ENCODE results near the gene NPAS2.

The NPAS2 gene

GRCh38 chr2:100903534-100904258 lies 83.8 kb downstream of the NPAS2 start:
- no peak for DNase-seq (ENCODE audit: extremely low read depth in 1 of 2, low read depth in 1 of 2)

GRCh38 chr2:100905132-100905805 lies 85.3 kb downstream of the NPAS2 start:
- no peak for DNase-seq (ENCODE audit: extremely low read depth in 1 of 2, low read depth in 1 of 2)

GRCh38 chr2:100906131-100906530 lies 86.2 kb downstream of the NPAS2 start:
- DNase-seq (ENCODE audit: extremely low read depth in 1 of 2, low read depth in 1 of 2): no peak

GRCh38 chr2:100906679-100907078 lies 86.7 kb downstream of the NPAS2 start:
- DNase-seq (ENCODE audit: extremely low read depth in 1 of 2, low read depth in 1 of 2): no peak

- DNase-seq (ENCODE audit: extremely low read depth in 1 of 2, low read depth in 1 of 2): no peak
These were observed 87.9 kb downstream of the NPAS2 start for GRCh38 chr2:100907832-100908231.

- no peak for DNase-seq (ENCODE audit: extremely low read depth in 1 of 2, low read depth in 1 of 2)
These were observed 89.7 kb downstream of the NPAS2 start for GRCh38 chr2:100909534-100910081.

GRCh38 chr2:100910111-100910510 lies 90.2 kb downstream of the NPAS2 start:
- DNase-seq (ENCODE audit: extremely low read depth in 1 of 2, low read depth in 1 of 2): no peak

GRCh38 chr2:100919316-100919715 lies 99.4 kb downstream of the NPAS2 start:
- DNase-seq (ENCODE audit: extremely low read depth in 1 of 2, low read depth in 1 of 2): no peak

- no peak for DNase-seq (ENCODE audit: extremely low read depth in 1 of 2, low read depth in 1 of 2)
These were observed 101.8 kb downstream of the NPAS2 start for GRCh38 chr2:100921685-100922161.

GRCh38 chr2:100923461-100924060 lies 103.6 kb downstream of the NPAS2 start:
- DNase-seq (ENCODE audit: extremely low read depth in 1 of 2, low read depth in 1 of 2): no peak

- no peak for DNase-seq (ENCODE audit: extremely low read depth in 1 of 2, low read depth in 1 of 2)
These were observed 104.2 kb downstream of the NPAS2 start for GRCh38 chr2:100924122-100924519.

GRCh38 chr2:100924520-100925451 lies 104.8 kb downstream of the NPAS2 start:
- no peak for DNase-seq (ENCODE audit: extremely low read depth in 1 of 2, low read depth in 1 of 2)

GRCh38 chr2:100928235-100928634 lies 108.3 kb downstream of the NPAS2 start:
- no peak for DNase-seq (ENCODE audit: extremely low read depth in 1 of 2, low read depth in 1 of 2)

- no peak for DNase-seq (ENCODE audit: extremely low read depth in 1 of 2, low read depth in 1 of 2)
These were observed 109.2 kb downstream of the NPAS2 start for GRCh38 chr2:100929147-100929546.

- DNase-seq (ENCODE audit: extremely low read depth in 1 of 2, low read depth in 1 of 2): no peak
These were observed 114.8 kb downstream of the NPAS2 start for GRCh38 chr2:100934504-100935371.

GRCh38 chr2:100935372-100935752 lies 115.4 kb downstream of the NPAS2 start:
- DNase-seq (ENCODE audit: extremely low read depth in 1 of 2, low read depth in 1 of 2): no peak

- no peak for DNase-seq (ENCODE audit: extremely low read depth in 1 of 2, low read depth in 1 of 2)
These were observed 116.3 kb downstream of the NPAS2 start for GRCh38 chr2:100936070-100936741.

GRCh38 chr2:100936972-100937542 lies 117.1 kb downstream of the NPAS2 start:
- no peak for DNase-seq (ENCODE audit: extremely low read depth in 1 of 2, low read depth in 1 of 2)

Measured in activated CD8-positive, alpha-beta memory T cell treated with anti-CD3 and anti-CD28 coated beads for 1 hour (primary cell).